ENCODE results near the gene PIM2. TPM values are rescaled to one million over a fixed set of nuclear protein-coding genes. Genes with fewer than 3 reads are reported as not detected.

The PIM2 gene
- total and polyA plus RNA-seq, 2 of the 4 experiments (the other 2 are of a cell fraction): 7.3 to 9.4 TPM

DNA sequence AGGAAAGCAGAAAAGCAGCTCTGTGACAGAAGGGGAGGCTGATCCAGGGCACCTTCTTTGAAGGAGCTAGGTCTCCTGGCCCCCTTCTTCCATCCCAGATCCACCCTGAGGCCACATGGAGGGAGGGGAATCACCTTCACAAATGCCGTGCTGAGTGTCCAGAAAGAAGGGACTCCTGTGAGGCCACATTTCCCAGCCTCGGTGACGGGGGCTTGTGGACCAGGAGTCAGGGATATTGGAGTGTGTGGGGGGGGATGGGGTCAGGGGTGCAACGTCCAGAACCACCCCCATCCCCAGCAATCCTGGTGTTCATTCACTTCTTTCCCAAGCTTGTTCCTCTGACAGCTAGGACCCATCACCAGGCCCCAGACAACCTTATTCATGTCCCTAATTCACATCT, 25.9 kb downstream of the PIM2 start:
- H3K36me3 ChIP-seq (ENCODE audit: control insufficient read depth, insufficient read depth, low read length): no peaks in the 10 kb centered on the region
- H2AK5ac ChIP-seq (ENCODE audit: low read depth, low read length): no peak overlapping the region
- no peak overlapping the region for H4K91ac ChIP-seq (ENCODE audit: insufficient read depth, low read depth, low read length)
- H3K18ac ChIP-seq (ENCODE audit: low read depth, low read length): no peak overlapping the region
- no peak overlapping the region for H2BK20ac ChIP-seq (ENCODE audit: low read depth, low read length)
- TF ChIP-seq RFX5 (IDR thresholded peaks at IDR 0.05; ENCODE audit: low read depth, low read length) (no peak), POLR2A (IDR thresholded peaks at IDR 0.05; ENCODE audit: low read depth, low read length) (no peak), MXI1 (IDR thresholded peaks at IDR 0.05; ENCODE audit: borderline replicate concordance, low read depth, low read length) (no peak), CHD1 (IDR thresholded peaks at IDR 0.05; ENCODE audit: low read depth, low read length) (no peak), BHLHE40 (IDR thresholded peaks at IDR 0.05; ENCODE audit: low read depth, low read length) (no peak), MAFK (IDR thresholded peaks at IDR 0.05; ENCODE audit: low read depth, low read length) (no peak), RAD21 (IDR thresholded peaks at IDR 0.05; ENCODE audit: low read length) (no peak), RCOR1 (IDR thresholded peaks at IDR 0.05; ENCODE audit: insufficient replicate concordance, low read length) (no peak), NFE2L2 (IDR thresholded peaks at IDR 0.05; ENCODE audit: low read depth, low read length) (no peak), FOS (IDR thresholded peaks at IDR 0.05; ENCODE audit: low read depth, low read length) (no peak)
- TF ChIP-seq, protein P1, sequence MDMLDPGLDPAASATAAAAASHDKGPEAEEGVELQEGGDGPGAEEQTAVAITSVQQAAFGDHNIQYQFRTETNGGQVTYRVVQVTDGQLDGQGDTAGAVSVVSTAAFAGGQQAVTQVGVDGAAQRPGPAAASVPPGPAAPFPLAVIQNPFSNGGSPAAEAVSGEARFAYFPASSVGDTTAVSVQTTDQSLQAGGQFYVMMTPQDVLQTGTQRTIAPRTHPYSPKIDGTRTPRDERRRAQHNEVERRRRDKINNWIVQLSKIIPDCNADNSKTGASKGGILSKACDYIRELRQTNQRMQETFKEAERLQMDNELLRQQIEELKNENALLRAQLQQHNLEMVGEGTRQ (IDR thresholded peaks at IDR 0.05; ENCODE audit: low read depth, low read length): no peak
- TF ChIP-seq, protein P2, sequence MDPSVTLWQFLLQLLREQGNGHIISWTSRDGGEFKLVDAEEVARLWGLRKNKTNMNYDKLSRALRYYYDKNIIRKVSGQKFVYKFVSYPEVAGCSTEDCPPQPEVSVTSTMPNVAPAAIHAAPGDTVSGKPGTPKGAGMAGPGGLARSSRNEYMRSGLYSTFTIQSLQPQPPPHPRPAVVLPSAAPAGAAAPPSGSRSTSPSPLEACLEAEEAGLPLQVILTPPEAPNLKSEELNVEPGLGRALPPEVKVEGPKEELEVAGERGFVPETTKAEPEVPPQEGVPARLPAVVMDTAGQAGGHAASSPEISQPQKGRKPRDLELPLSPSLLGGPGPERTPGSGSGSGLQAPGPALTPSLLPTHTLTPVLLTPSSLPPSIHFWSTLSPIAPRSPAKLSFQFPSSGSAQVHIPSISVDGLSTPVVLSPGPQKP (IDR thresholded peaks at IDR 0.05; ENCODE audit: borderline replicate concordance, low read depth, low read length): no peak
- TF ChIP-seq, protein P3, sequence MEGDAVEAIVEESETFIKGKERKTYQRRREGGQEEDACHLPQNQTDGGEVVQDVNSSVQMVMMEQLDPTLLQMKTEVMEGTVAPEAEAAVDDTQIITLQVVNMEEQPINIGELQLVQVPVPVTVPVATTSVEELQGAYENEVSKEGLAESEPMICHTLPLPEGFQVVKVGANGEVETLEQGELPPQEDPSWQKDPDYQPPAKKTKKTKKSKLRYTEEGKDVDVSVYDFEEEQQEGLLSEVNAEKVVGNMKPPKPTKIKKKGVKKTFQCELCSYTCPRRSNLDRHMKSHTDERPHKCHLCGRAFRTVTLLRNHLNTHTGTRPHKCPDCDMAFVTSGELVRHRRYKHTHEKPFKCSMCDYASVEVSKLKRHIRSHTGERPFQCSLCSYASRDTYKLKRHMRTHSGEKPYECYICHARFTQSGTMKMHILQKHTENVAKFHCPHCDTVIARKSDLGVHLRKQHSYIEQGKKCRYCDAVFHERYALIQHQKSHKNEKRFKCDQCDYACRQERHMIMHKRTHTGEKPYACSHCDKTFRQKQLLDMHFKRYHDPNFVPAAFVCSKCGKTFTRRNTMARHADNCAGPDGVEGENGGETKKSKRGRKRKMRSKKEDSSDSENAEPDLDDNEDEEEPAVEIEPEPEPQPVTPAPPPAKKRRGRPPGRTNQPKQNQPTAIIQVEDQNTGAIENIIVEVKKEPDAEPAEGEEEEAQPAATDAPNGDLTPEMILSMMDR (conservative IDR thresholded peaks at IDR 0.05; ENCODE audit: low read depth, low read length): no peak
- no peaks in the 10 kb centered on the region for H3K9me3 ChIP-seq (ENCODE audit: control insufficient read depth, insufficient read depth, low read length)
- in situ Hi-C loops (cut with MboI; ENCODE audit: low sequenced_read_pairs): no loop called here
- BruUV-seq (replicated peaks): no TSS peak
- intact Hi-C loops (cut with micrococcal nuclease): no loop called here
- H2AK9ac ChIP-seq (replicated peaks; ENCODE audit: low read depth, low read length, poor library complexity): no peak overlapping the region
- no peak overlapping the region for H3K27ac ChIP-seq (ENCODE audit: insufficient read depth, low read length)
- WGBS, 2 experiments (ENCODE audit: extremely low coverage in 2 of 2, insufficient read length in 1 of 2): no CpG with 5 or more reads among the region's 4 CpGs
- H4K20me1 ChIP-seq (ENCODE audit: insufficient read depth, low read length): peaks cover 5% of the 10 kb centered on the region; the same call in 1 of the 2 replicates
- H4K5ac ChIP-seq (ENCODE audit: low read depth, low read length): no peak overlapping the region
- no peak overlapping the region for H2AFZ ChIP-seq (replicated peaks; ENCODE audit: low read length, poor library complexity)
- H2BK15ac ChIP-seq (ENCODE audit: low read depth, low read length): no peak overlapping the region
- H3K14ac ChIP-seq (replicated peaks; ENCODE audit: low read depth, low read length): no peak overlapping the region
- no peak overlapping the region for H3K9ac ChIP-seq (ENCODE audit: low read depth, low read length)
- H3K4ac ChIP-seq (ENCODE audit: low read depth, low read length): no peak overlapping the region
- dilution Hi-C loops (cut with HindIII; ENCODE audit: low sequenced_read_pairs, unreplicated experiment): no loop called here
- H3K79me1 ChIP-seq (ENCODE audit: low read depth in 1 of 2, low read length in 2 of 2): peaks cover 6 to 15% of the 10 kb centered on the region in 2 experiments; a peak in 3 of 4 replicates
- H3K23ac ChIP-seq (ENCODE audit: low read depth, low read length): no peak overlapping the region
- 0 out of 2 replicates have a peak, but pooled peaks cover 7% of the 10 kb centered on the region for H3K9me1 ChIP-seq (ENCODE audit: insufficient read depth, low read length)
- ATAC-seq (ENCODE audit: low read depth): no peak
- no peak overlapping the region for H2BK5ac ChIP-seq (ENCODE audit: low read depth, low read length, poor library complexity, severe bottlenecking)
- DNase-seq: no peak
- H3K4me1 ChIP-seq (ENCODE audit: control insufficient read depth, insufficient read depth, low read length): 0 out of 2 replicates have a peak, but pooled peaks cover 2% of the 10 kb centered on the region
- no peak overlapping the region for H3K56ac ChIP-seq (ENCODE audit: extremely low read depth, insufficient read depth, low read length)
- no peak overlapping the region for H2BK120ac ChIP-seq (ENCODE audit: low read depth, low read length)
- no peaks in the 10 kb centered on the region for H3K27me3 ChIP-seq (ENCODE audit: control insufficient read depth, insufficient read depth, low read length)
- no peak overlapping the region for H3K4me3 ChIP-seq (ENCODE audit: insufficient read depth, low read depth, low read length)
- ChIA-PET CTCF (no interaction called here), POLR2A (ENCODE audit: unreplicated experiment) (no interaction called here)
- H4K8ac ChIP-seq (ENCODE audit: low read depth in 2 of 2, low read length in 2 of 2): no peak overlapping the region
- H3K4me2 ChIP-seq (ENCODE audit: low read depth, low read length): no peak overlapping the region
